HPDE6-E6E7 (cell line): ENCODE measurements around the gene MRFAP1.
A peak's percentile ranks its signal among the peaks of the same experiment; 100 is the strongest.
"Not testable (repeated sequence)": the region's sequence is repeated elsewhere in the genome, so short reads cannot be mapped to it uniquely, and the experiment has no call there.

ENCODE experiments used
- DNase-seq: peaks from one replicate; pipeline ENCODE4 v3.0.0; 2011; ENCODE audit warnings: missing footprints; ENCODE audit errors: extremely low spot score

The MRFAP1 gene

GRCh38 chr4:6634746-6635145, 5.7 kb upstream of the MRFAP1 start:
- DNase-seq: no peak

- DNase-seq: no peak
These were observed 1.3 kb upstream of the MRFAP1 start for GRCh38 chr4:6639137-6639680.

GRCh38 chr4:6641164-6641970, 882 bp downstream of the MRFAP1 start:
- DNase-seq: peak; percentile 53

GRCh38 chr4:6641971-6642320, 1.5 kb downstream of the MRFAP1 start:
- no peak for DNase-seq

DNA sequence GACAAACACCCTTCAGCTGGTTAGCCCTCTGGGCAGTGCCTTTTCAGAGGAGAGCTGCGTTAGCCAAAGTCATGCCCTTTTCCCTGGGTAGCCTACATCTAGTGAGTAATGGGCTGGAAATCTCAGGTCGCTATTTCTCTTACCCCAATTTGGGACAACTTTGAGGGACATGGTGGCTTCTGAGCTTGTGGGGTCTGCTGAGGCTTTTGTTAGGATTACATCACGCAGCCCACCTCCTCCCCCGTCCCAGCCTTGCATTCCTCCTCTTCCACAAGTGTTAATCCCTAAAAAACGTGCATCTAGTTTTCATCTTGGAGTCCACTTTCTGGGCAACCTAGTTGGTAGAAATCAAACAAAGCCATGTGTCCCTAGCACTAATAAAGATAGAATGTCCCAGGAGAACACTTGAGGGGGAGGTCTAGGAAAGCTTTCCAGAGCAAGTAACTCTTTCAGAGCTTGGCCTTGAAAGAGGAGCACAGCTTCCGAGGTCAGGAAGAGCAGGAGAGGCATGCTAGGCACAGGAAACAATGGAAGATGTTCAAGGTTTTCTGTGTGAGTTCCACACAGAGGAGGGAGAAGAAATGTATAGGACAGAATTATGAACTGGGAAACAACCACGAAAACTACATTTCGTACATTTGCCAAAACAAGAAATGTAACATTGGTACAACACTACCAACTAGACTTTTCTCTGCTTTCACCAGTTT, 2.8 kb downstream of the MRFAP1 start:
- no peak for DNase-seq

DNA sequence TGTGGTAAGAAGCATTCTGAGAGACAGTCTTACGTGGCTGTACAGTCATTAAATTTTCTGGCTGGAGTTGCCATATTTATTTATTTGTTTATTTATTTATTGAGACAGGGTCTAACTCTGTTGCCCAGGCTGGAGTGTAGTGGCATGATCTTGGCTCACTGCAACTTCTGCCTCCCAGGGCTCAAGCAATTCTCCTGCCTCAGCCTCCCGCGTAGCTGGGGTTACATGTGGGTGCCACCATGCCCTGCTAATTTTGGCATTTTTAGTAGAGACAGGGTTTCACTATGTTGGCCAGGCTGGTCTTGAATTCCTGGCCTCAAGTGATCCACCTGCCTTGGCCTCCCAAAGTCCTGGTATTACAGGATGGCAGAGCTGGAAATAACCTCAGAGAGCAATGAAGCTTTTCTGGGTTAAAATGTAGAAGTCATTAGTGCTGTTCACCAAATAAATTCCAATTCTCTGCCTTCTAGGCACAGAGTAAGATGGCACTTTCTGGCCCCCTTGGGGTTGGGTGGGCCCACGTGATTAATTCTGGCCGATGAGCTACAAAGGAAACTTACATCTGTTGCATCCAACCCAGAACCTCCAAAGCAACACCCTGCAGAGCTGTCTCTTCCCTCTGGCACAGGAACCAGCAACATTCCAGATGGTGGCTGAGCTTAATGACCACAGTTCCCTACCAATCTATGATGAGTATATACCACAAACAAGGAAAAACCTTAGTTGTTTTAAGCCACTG, 4.5 kb downstream of the MRFAP1 start:
- no peak for DNase-seq

GRCh38 chr4:6647169-6647568, 6.7 kb downstream of the MRFAP1 start:
- no peak for DNase-seq

GRCh38 chr4:6647582-6648230, 7.2 kb downstream of the MRFAP1 start:
- no peak for DNase-seq

DNA sequence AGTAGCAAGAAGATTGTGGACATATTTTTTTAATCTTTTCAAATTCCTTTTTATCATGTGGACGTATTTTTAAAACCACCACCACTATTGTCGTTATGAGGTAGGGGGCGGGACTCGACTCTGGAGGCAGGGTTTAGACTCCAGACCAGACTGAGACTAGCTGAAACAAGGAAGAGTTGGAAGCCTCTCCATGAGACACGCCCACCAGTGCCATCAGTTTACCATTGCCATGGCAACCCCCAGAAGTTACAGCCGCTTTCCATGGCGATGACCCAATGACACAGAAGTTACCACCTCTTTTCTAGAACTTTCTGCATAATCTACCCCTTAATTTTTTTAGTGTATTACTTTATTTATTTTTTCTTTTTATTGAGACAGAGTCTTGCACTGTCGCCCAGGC, 8.7 kb downstream of the MRFAP1 start:
- DNase-seq: no peak

GRCh38 chr4:6654211-6654610, 13.7 kb downstream of the MRFAP1 start:
- DNase-seq: not testable (repeated sequence)

DNA sequence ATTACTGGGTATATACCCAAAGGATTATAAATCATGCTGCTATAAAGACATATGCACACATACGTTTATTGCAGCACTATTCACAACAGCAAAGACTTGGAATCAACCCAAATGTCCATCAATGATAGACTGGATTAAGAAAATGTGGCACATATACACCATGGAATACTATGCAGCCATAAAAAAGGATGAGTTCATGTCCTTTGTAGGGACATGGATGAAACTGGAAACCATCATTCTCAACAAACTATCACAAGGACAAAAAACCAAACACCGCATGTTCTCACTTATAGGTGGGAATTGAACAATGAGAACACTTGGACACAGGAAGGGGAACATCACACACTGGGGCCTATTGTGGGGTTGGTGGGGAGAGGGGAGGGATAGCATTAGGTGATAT, 14.8 kb downstream of the MRFAP1 start:
- DNase-seq: not testable (repeated sequence)

DNA sequence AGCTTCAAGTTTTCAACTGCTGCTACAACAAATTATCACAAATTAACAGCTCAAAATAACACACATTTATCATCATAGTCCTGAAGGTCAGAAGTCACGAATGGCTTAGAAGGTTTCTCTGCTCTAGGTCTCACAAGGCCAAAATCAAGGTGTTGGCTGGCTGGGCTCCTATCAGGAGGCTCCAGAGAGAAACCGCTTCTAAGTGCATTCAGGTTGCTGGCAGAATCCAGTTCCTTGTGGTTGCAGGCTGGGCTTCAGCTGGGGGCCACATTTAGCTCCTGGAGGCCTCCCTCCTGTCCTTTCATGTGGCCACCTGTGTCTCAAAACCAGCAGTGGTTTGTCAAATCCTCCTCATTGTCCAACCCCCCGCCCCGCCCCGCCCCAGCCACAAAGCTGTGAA, 15.4 kb downstream of the MRFAP1 start:
- DNase-seq: no peak

DNA sequence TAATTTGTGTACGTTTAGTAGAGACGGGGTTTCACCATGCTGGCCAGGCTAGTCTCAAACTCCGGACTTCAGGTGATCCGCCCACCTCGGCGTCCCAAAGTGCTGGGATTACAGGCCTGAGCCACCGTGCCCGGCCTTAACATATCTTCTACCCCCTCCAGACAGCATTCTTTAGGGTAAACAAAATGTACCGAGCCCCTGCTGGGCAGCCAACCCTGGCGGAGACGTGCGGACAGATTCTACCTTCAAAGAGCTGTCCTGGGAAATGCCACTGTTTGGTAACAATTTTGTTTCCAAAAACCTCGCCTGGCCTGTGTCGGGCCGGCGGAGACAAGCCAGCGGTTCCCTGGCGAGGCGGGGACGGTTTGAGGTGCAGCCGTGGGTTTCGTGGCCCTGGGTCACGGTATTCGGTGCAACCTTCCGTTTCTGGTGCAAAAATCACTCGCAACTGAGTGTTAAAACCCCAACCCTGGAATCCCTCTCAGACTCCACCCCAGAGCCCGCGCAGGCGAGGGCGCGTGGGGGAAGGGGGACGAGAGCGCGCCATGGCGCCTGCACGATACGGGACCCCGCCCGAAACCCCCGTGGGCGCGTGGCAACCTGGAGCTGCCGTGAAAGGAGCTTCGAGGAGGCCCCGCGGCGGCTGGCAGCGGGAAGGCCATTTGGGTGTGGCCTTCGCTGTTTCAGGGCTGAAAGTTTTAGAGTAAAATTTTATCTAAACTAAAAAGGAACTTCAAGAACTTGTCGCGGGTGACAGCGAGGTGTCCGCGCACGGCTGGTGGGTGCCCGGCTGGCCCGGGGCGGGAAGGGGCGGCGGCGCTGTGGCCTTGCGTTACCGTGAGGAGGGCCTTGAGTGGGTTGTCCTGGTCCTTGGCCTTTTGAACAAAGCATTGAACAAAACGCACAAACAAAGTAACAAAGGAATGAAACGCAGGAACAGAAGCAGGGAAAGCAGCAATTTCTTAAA, 17.0 kb downstream of the MRFAP1 start:
- DNase-seq: no peak

GRCh38 chr4:6658209-6658595, 17.7 kb downstream of the MRFAP1 start:
- no peak for DNase-seq

DNA sequence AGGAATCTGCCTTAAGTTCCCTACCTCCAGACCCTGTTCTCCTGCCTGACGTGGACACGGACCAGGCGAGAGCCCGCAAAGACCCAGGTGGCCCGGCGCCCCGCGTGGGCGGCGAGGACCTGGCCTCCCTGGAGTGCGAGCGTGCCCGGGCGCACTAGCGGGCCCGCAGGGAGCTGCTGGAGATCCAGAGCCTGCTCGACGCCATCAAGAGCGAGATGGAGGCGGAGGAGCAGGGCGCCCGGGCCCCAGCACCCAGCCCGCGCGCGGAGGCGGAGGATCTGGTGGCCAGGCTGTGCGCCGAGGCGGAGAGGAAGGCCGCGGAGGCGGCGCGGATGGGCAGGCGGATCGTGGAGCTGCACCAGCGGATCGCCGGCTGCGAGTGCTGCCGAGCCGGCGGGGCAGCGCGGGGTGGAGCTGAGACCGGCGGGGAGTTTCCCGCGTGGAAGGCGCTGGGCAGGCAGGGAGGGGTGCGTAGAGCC, 18.2 kb downstream of the MRFAP1 start:
- no peak for DNase-seq

DNA sequence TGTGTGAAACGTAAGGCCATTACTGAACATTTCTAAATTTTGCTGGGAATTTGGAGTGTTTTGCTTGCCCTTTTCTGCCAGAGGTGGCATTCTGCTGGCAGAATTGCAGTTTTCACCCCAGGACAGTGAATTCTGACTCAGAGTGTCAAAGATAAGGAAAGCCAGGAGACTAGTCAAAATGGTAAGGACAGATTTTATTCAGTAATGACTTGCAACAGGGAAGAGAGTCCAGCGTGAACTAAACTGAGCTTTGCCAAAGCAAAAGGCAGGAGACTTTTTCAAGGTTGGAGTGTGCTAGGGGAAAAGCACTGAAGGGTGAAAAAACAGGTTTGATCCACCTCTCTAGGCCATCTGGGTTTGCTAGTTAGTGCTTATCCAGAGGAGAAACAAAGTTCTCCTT, 19.4 kb downstream of the MRFAP1 start:
- DNase-seq: no peak

DNA sequence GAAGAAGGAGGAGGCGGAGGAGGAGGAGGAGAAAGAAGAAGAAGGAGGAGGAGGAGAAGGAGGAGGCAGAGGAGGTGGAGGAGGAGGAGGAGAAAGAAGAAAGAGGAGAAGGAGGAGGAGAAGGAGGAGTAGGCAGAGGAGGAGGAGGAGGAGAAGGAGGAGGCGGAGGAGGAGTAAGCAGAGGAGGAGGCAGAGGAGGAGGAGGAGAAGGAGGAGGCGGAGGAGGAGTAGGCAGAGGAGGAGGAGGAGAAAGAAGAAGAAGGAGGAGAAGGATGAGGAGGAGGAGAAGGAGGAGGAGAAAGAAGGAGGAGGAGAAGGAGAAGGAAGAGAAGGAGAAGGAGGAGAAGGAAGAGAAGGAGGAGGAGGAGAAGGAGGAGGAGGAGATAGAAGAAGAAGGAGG, 19.9 kb downstream of the MRFAP1 start:
- no peak for DNase-seq

- DNase-seq: no peak
These were observed 22.1 kb downstream of the MRFAP1 start for GRCh38 chr4:6662591-6662990.

- no peak for DNase-seq
These were observed 23.3 kb downstream of the MRFAP1 start for GRCh38 chr4:6663596-6664393.

DNA sequence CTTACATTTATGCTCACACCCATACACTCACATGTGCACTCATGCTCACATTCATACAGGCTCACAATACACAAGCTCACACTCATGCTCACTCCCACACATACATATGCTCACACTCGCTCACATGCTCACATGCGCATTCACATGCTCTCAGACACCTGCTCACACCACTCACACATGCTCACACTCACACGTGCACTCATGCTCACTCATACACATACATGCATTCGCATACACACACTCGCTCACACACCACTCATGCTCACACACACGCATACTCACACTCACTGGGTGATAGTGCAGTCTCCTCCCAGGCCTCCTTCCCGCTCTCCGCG, 24.8 kb downstream of the MRFAP1 start:
- no peak for DNase-seq
